H1 (cell line): ENCODE data around the gene ASTN2. TPM values are rescaled to one million over a fixed set of nuclear protein-coding genes. Genes with fewer than 3 reads are reported as not detected.

ENCODE experiments used
- CTCF ChIA-PET: fragments of 300-600 bp; sonication (Branson Sonifier 250); formaldehyde crosslinking; loops from one replicate; lab custom pipeline; 2021; ENCODE audit not compliant: partially characterized antibody; lab: Charles Lee
- POLR2A ChIA-PET: fragments of 300-600 bp; sonication (Branson Sonifier 250); formaldehyde crosslinking; loops from one replicate; lab custom pipeline; 2021; ENCODE audit warnings: inconsistent platforms; ENCODE audit not compliant: partially characterized antibody; lab: Charles Lee
- DNase-seq, 2 experiments: peaks; one replicate each; pipeline versions ENCODE4 v3.0.0 to v3.0.0-alpha.2; 2010 to 2022; ENCODE audit warnings: low spot score in 2 of 2, low read depth in 1 of 2, mixed read lengths in 1 of 2
- FAIRE-seq: peaks from 2 replicates; lab custom pipeline; 2011; peaks lifted over from hg19 to GRCh38; lab: Jason Lieb, UNC
- H2AFZ ChIP-seq: 2 replicates; pipeline ENCODE4 v1.8.1; 2012; ENCODE audit warnings: low read length, inconsistent platforms
- H2AK5ac ChIP-seq: 2 replicates; pipeline ENCODE4 v1.6.1; 2013; ENCODE audit warnings: low read depth, low read length
- H2BK120ac ChIP-seq: replicated peaks from 2 replicates; pipeline ENCODE3; 2013; ENCODE audit warnings: low read depth, low read length, inconsistent platforms
- H2BK12ac ChIP-seq: 2 replicates; pipeline ENCODE4 v1.6.1; 2013; ENCODE audit warnings: low read depth, low read length
- H2BK15ac ChIP-seq: 2 replicates; pipeline ENCODE4 v1.6.1; 2013; ENCODE audit warnings: low read length
- H2BK20ac ChIP-seq: 2 replicates; pipeline ENCODE4 v1.6.1; 2013; ENCODE audit warnings: low read length
- H2BK5ac ChIP-seq: 2 replicates; pipeline ENCODE4 v1.6.1; 2013; ENCODE audit warnings: low read depth, low read length
- H3K14ac ChIP-seq: 2 replicates; pipeline ENCODE4 v1.6.1; 2013; ENCODE audit warnings: inconsistent platforms; ENCODE audit not compliant: insufficient read length
- H3K18ac ChIP-seq: 2 replicates; pipeline ENCODE4 v1.6.1; 2013; ENCODE audit warnings: low read length; ENCODE audit errors: extremely low read depth
- H3K23ac ChIP-seq: 2 replicates; pipeline ENCODE4 v1.6.1; 2013; ENCODE audit warnings: inconsistent platforms; ENCODE audit not compliant: insufficient read length
- H3K23me2 ChIP-seq: 2 replicates; pipeline ENCODE4 v1.6.1; 2013; ENCODE audit warnings: low read depth, low read length
- H3K27ac ChIP-seq: 2 replicates; pipeline ENCODE4 v1.6.1; 2011; ENCODE audit warnings: low read depth, low read length, inconsistent platforms
- H3K27me3 ChIP-seq, 4 experiments: replicated peaks in 1 of 4; 1 replicate in 1 of 4; 2 replicates in 3 of 4; pipeline versions ENCODE4 v1.6.1 to v1.8.1; 2011 to 2013; ENCODE audit warnings: low read length in 3 of 4, mild to moderate bottlenecking in 3 of 4, inconsistent platforms in 2 of 4, mixed read lengths in 2 of 4, moderate library complexity in 1 of 4; ENCODE audit not compliant: control insufficient read depth in 3 of 4, insufficient read depth in 3 of 4; ENCODE audit errors: extremely low read depth in 1 of 4
- H3K36me3 ChIP-seq, 4 experiments: 2 replicates each; pipeline versions ENCODE4 v1.6.1 to v1.8.1; 2011 to 2013; ENCODE audit warnings: mild to moderate bottlenecking in 4 of 4, low read length in 3 of 4, moderate library complexity in 2 of 4, control low read depth in 1 of 4, inconsistent platforms in 1 of 4; ENCODE audit not compliant: insufficient read depth in 4 of 4, control insufficient read depth in 2 of 4
- H3K4ac ChIP-seq: replicated peaks from 2 replicates; pipeline ENCODE3; 2013; ENCODE audit warnings: low read length, low read depth, mixed read lengths, inconsistent platforms; ENCODE audit not compliant: insufficient read length
- H3K4me1 ChIP-seq, 4 experiments: replicated peaks in 1 of 4; 1 replicate in 1 of 4; 2 replicates in 3 of 4; pipeline versions ENCODE4 v1.6.1 to v1.8.1; 2011 to 2013; ENCODE audit warnings: low read length in 3 of 4, inconsistent platforms in 2 of 4, mixed read lengths in 1 of 4; ENCODE audit not compliant: insufficient read depth in 4 of 4, control insufficient read depth in 3 of 4
- H3K4me2 ChIP-seq, 2 experiments: 2 replicates each; pipeline versions ENCODE4 v1.6.1 to v1.8.1; 2011 to 2013; ENCODE audit warnings: low read depth in 2 of 2, low read length in 2 of 2, control low read depth in 1 of 2, inconsistent platforms in 1 of 2, mild to moderate bottlenecking in 1 of 2; ENCODE audit not compliant: insufficient read depth in 1 of 2
- H3K4me3 ChIP-seq, 4 experiments: fragments of 200-600, 300-600 bp in 1 of 4; sonication (generic), shearing (Covaris generic), sonication (Bioruptor Twin) in 1 of 4; 2 replicates each; pipeline versions ENCODE4 v1.5.1 to v1.8.1; 2011 to 2016; ENCODE audit warnings: low read length in 4 of 4, low read depth in 3 of 4, control low read depth in 2 of 4, inconsistent platforms in 2 of 4, mild to moderate bottlenecking in 2 of 4, mixed read lengths in 1 of 4, moderate library complexity in 1 of 4; ENCODE audit not compliant: insufficient read depth in 2 of 4; ENCODE audit errors: extremely low read depth in 1 of 4
- H3K56ac ChIP-seq: replicated peaks from 2 replicates; pipeline ENCODE3; 2013; ENCODE audit warnings: low read depth, mild to moderate bottlenecking, mixed read lengths, low read length, inconsistent platforms; ENCODE audit not compliant: insufficient read length
- H3K79me1 ChIP-seq: 2 replicates; pipeline ENCODE4 v1.6.1; 2013; ENCODE audit warnings: low read depth, low read length, control low read depth
- H3K79me2 ChIP-seq, 2 experiments: 2 replicates each; pipeline versions ENCODE4 v1.6.1 to v1.8.1; 2012 to 2013; ENCODE audit warnings: low read length in 2 of 2, mild to moderate bottlenecking in 2 of 2, inconsistent platforms in 1 of 2; ENCODE audit not compliant: insufficient read depth in 2 of 2, control insufficient read depth in 1 of 2
- H3K9ac ChIP-seq, 4 experiments: replicated peaks in 1 of 4; 1 replicate in 1 of 4; 2 replicates in 3 of 4; pipeline versions ENCODE4 v1.6.1 to v1.8.1; 2011 to 2013; ENCODE audit warnings: low read depth in 3 of 4, low read length in 3 of 4, control low read depth in 2 of 4, mild to moderate bottlenecking in 2 of 4, moderate library complexity in 2 of 4, inconsistent platforms in 1 of 4; ENCODE audit errors: extremely low read depth in 1 of 4
- H3K9me3 ChIP-seq, 2 experiments: 2 replicates each; pipeline versions ENCODE4 v1.6.1 to v1.8.1; 2012 to 2013; ENCODE audit warnings: mild to moderate bottlenecking in 2 of 2, moderate library complexity in 2 of 2, control low read depth in 1 of 2, inconsistent platforms in 1 of 2, low read depth in 1 of 2, low read length in 1 of 2, mixed read lengths in 1 of 2; ENCODE audit not compliant: insufficient read depth in 2 of 2
- H4K20me1 ChIP-seq, 2 experiments: replicated peaks in 1 of 2; 2 replicates each; pipeline versions ENCODE3 to v1.8.1; 2011 to 2013; ENCODE audit warnings: inconsistent platforms in 2 of 2, low read length in 2 of 2, mild to moderate bottlenecking in 1 of 2; ENCODE audit not compliant: insufficient read depth in 2 of 2, control insufficient read depth in 1 of 2
- H4K5ac ChIP-seq: 2 replicates; pipeline ENCODE4 v1.6.1; 2013; ENCODE audit warnings: low read length, low read depth, mixed read lengths, inconsistent platforms; ENCODE audit not compliant: insufficient read length
- H4K8ac ChIP-seq: 2 replicates; pipeline ENCODE4 v1.8.0; 2013; ENCODE audit warnings: mild to moderate bottlenecking, moderate library complexity, low read length, inconsistent platforms; ENCODE audit not compliant: insufficient read depth; ENCODE audit errors: extremely low read depth
- H4K91ac ChIP-seq: replicated peaks from 2 replicates; pipeline ENCODE3; 2013; ENCODE audit warnings: low read length, mixed read lengths, inconsistent platforms; ENCODE audit not compliant: insufficient read length
- CBX8 ChIP-seq: fragments of 300-800, 300-1000 bp; sonication (generic); IDR thresholded peaks from 2 replicates; pipeline ENCODE4 v1.7.1; 2016; ENCODE audit warnings: low read depth, low read length, borderline replicate concordance
- CTBP2 ChIP-seq: IDR thresholded peaks from 2 replicates; pipeline ENCODE4 v1.7.0; 2011; ENCODE audit warnings: borderline replicate concordance, mild to moderate bottlenecking, moderate library complexity, mixed read lengths, low read length; ENCODE audit not compliant: insufficient read depth, insufficient read length
- EGR1 ChIP-seq: IDR thresholded peaks from 2 replicates; pipeline ENCODE4 v1.6.1; 2011; ENCODE audit warnings: low read depth, low read length, borderline replicate concordance
- EP300 ChIP-seq, 2 experiments: IDR thresholded peaks; 1 replicate in 1 of 2; 2 replicates in 1 of 2; pipeline ENCODE4 v1.6.1; 2011 to 2012; ENCODE audit warnings: low read depth in 2 of 2, low read length in 2 of 2, mild to moderate bottlenecking in 2 of 2, borderline replicate concordance in 1 of 2, inconsistent platforms in 1 of 2, moderate library complexity in 1 of 2
- KDM4A ChIP-seq: IDR thresholded peaks from one replicate; pipeline ENCODE4 v1.7.1; 2012; ENCODE audit warnings: low read depth, mild to moderate bottlenecking, moderate library complexity, low read length, inconsistent platforms; ENCODE audit not compliant: severe bottlenecking
- KDM5A ChIP-seq: fragments of 200-600 bp; IDR thresholded peaks from 2 replicates; pipeline ENCODE4 v1.7.1; 2012; ENCODE audit warnings: mild to moderate bottlenecking, low read length, inconsistent platforms, mixed read lengths
- MAFK ChIP-seq: IDR thresholded peaks from 2 replicates; pipeline ENCODE4 v1.6.1; 2012; ENCODE audit warnings: low read depth, mild to moderate bottlenecking, improper control_type of control experiment, low read length
- MAX ChIP-seq: IDR thresholded peaks from 2 replicates; pipeline ENCODE4 v1.6.1; 2012; ENCODE audit warnings: inconsistent platforms
- RFX5 ChIP-seq: IDR thresholded peaks from 2 replicates; pipeline ENCODE4 v1.6.1; 2011; ENCODE audit warnings: low read depth, low read length, improper control_type of control experiment, borderline replicate concordance
- SP4 ChIP-seq: IDR thresholded peaks from 2 replicates; pipeline ENCODE4 v1.6.1; 2012; ENCODE audit warnings: low read length, inconsistent platforms
- WGBS, 2 experiments: shearing (Covaris generic) in 1 of 2; methylation state at CpG; one replicate each; pipeline versions ENCODE4 v1.1.6 to v1.1.7; 2013 to 2015; ENCODE audit warnings: low lambda C conversion rate in 2 of 2, mixed read lengths in 2 of 2, inconsistent platforms in 1 of 2, low coverage in 1 of 2, missing lambda C conversion rate in 1 of 2; ENCODE audit not compliant: insufficient replicate concordance in 2 of 2, insufficient coverage in 1 of 2, insufficient read length in 1 of 2; ENCODE audit errors: extremely low coverage in 1 of 2, missing lambda C conversion rate in 1 of 2; 5-methylcytosine and 5-hydroxymethylcytosine counted together
- polyA plus RNA-seq, 7 experiments: library from polyadenylated mRNA; depleted of rRNA in 3 of 7; stranded (reverse) in 5 of 7; unstranded in 2 of 7; fragments of >200 nt in 5 of 7; fragments of 200-250 nt in 2 of 7; gene quantifications; 1 replicate in 5 of 7; 2 replicates in 1 of 7; 4 replicates in 1 of 7; pipeline versions ENCODE4 v1.2.1 to v1.2.3, GENCODE V29; 2011 to 2013; ENCODE audit warnings: missing spikeins in 2 of 7, mixed read lengths in 2 of 7
- total RNA-seq: library from RNA; stranded (reverse); fragmentation: NEBNext Ultra II Directional; extraction: Animal tissue kit (Norgen Biotek cat#: 25700); gene quantifications from 2 replicates; pipeline ENCODE4 v1.2.1, GENCODE V29; 2021
- TF ChIP-seq, protein P1 (sequence below): IDR thresholded peaks from 2 replicates; pipeline ENCODE4 v1.6.1; 2012; ENCODE audit warnings: inconsistent platforms

Gene ASTN2
- total and polyA plus RNA-seq, 2 of the 8 experiments (the other 6 are each of a cell fraction or from before 2014, with no cell fraction given) = 8.2 to 13.7 TPM

DNA sequence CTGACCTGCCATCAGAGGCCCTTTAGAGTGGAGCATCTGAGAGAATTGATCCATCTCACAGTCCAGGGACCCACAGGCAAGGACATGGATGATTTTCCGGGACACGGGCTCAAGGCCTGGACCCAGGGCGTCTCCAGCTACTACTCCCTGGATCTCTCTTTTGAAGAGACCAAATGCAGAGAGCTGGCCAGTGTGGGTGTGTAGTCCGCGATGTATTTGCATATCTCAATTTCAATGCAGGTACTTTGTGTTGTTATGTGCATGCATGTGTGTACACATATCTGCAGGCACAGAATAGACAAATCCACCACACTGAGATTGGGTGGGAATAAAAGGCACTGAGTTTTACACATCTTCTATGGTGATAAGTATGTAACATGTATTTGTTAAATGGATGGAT is 30.8 kb upstream of the ASTN2 start:
- no peak overlapping the region for H3K4me3 ChIP-seq
- no peak overlapping the region for H3K4ac ChIP-seq
- no peaks in the 10 kb centered on the region for H3K79me2 ChIP-seq
- H3K27ac ChIP-seq = no peak overlapping the region
- ChIA-PET POLR2A (interaction anchor here (0.6 kb wide), 1 partner anchor 326 kb away, joined by 3 read pairs; no protein-coding TSS in a partner anchor), CTCF (interaction anchor here (0.8 to 1.6 kb wide), 4 partner anchors 9 to 243 kb away, joined by 3 to 7 read pairs (median 3); no protein-coding TSS in a partner anchor)
- no peaks in the 10 kb centered on the region for H3K36me3 ChIP-seq
- H2BK5ac ChIP-seq = no peak overlapping the region
- H3K56ac ChIP-seq = no peak overlapping the region
- H3K27me3 ChIP-seq = no peaks in the 10 kb centered on the region; a peak in 1 of 7 replicates
- 89% methylated on average over 5 of the region's 5 CpGs; no CpG with 5 or more reads in 1 of the 2 experiments for WGBS, 2 experiments
- H3K23ac ChIP-seq = no peak overlapping the region
- H3K4me2 ChIP-seq = no peak overlapping the region
- no peak overlapping the region for H3K9ac ChIP-seq
- no peak overlapping the region for H4K8ac ChIP-seq
- no peak overlapping the region for H2BK20ac ChIP-seq
- H2AFZ ChIP-seq = no peak overlapping the region
- H3K4me1 ChIP-seq = no peaks in the 10 kb centered on the region
- TF ChIP-seq RFX5 (no peak), KDM5A (no peak), MAFK (no peak), KDM4A (no peak), CTBP2 (no peak), SP4 (no peak), MAX (no peak), EP300 (IDR thresholded peaks at IDR 0.05; ENCODE audit: borderline replicate concordance in 1 of 2, low read depth in 2 of 2, low read length in 2 of 2) (no peak), EGR1 (no peak), CBX8 (no peak)
- TF ChIP-seq, protein P1, sequence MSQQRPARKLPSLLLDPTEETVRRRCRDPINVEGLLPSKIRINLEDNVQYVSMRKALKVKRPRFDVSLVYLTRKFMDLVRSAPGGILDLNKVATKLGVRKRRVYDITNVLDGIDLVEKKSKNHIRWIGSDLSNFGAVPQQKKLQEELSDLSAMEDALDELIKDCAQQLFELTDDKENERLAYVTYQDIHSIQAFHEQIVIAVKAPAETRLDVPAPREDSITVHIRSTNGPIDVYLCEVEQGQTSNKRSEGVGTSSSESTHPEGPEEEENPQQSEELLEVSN = no peak
- H2BK12ac ChIP-seq = no peak overlapping the region
- H4K91ac ChIP-seq = no peak overlapping the region
- no peak overlapping the region for H3K18ac ChIP-seq
- H3K79me1 ChIP-seq = no peaks in the 10 kb centered on the region
- H2BK120ac ChIP-seq = no peak overlapping the region
- no peak overlapping the region for H2AK5ac ChIP-seq
- no peak overlapping the region for H2BK15ac ChIP-seq
- H3K23me2 ChIP-seq = no peaks in the 10 kb centered on the region
- no peak for FAIRE-seq
- no peak overlapping the region for H3K14ac ChIP-seq
- no peaks in the 10 kb centered on the region for H3K9me3 ChIP-seq
- no peak overlapping the region for H4K5ac ChIP-seq
- no peaks in the 10 kb centered on the region for H4K20me1 ChIP-seq
- no peak for DNase-seq
